ENCODE data around the gene WTIP. TPM values are rescaled to one million over a fixed set of nuclear protein-coding genes. Genes with fewer than 3 reads are reported as not detected.

Gene WTIP
- total and polyA plus RNA-seq, 2 donors from 2014 or later: 15.5 to 22.3 TPM

DNA sequence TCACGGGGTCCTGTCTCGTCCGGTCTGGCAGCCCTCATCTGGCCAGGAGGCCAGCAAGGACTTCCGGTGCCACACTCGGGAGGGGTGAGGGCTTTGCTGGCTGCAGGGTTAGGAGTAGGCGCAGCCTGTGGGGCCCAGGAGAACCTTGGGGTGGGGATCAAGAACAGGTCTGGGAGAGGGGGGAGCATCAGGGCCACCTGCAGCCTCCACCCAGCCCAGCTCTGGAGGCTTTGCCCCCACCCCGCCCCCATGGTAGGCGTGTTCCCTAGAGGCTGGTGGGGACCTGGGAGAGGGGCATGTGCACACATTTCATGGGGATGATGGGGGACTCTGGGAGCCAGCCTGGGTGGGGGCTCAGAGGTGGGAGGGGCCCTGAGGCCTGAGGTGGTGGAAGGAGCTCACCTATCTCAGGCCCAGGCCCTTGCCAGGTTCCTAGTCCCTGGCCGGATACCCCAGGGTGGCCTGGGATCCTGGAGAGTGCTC lies 23.3 kb downstream of the WTIP start:
- TF ChIP-seq, protein P1, sequence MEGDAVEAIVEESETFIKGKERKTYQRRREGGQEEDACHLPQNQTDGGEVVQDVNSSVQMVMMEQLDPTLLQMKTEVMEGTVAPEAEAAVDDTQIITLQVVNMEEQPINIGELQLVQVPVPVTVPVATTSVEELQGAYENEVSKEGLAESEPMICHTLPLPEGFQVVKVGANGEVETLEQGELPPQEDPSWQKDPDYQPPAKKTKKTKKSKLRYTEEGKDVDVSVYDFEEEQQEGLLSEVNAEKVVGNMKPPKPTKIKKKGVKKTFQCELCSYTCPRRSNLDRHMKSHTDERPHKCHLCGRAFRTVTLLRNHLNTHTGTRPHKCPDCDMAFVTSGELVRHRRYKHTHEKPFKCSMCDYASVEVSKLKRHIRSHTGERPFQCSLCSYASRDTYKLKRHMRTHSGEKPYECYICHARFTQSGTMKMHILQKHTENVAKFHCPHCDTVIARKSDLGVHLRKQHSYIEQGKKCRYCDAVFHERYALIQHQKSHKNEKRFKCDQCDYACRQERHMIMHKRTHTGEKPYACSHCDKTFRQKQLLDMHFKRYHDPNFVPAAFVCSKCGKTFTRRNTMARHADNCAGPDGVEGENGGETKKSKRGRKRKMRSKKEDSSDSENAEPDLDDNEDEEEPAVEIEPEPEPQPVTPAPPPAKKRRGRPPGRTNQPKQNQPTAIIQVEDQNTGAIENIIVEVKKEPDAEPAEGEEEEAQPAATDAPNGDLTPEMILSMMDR (IDR thresholded peaks at IDR 0.05; ENCODE audit: borderline replicate concordance, extremely low read depth, insufficient read depth): no peak
- no peak for FAIRE-seq
- intact Hi-C loops (cut with DNase I): no loop called here

DNA sequence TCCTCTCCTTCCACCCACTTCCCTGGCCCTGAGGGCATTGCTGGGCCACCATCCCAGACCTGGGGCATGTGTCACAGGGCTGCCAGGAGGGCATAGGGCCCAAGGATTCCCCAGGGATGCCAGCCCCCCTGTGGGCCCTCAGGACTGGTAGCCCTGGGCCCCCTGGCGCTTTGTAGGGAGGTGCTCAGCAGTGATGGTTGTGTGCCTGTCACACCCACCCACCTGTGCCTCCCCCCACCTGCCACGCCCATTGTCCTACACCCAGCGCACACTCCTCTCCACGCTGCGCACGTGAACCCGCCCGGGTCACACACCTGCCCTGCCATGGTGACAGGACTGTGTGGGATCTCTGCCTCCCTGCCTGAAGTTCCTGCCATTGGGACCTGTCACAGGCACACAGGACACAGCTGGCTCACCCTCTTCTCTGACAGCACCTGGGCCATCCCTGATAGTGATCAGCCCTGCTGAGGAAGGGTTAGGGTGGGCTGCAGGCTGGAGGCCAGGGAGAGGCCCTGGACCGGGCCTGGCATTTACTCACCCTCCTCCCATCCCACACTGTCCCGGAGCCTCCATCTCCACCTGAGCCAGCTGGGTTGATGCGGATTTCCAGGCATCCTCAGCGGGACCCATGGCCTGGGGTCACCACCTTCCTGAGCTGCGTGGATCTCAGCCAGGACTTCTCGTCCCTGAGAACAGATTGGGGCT lies 23.9 kb downstream of the WTIP start:
- Histone ChIP-seq H3K4me3 (ENCODE audit: low read length in 3 of 3) (no peak overlapping the region), H3K9me3 (ENCODE audit: control insufficient read depth in 2 of 3, insufficient read depth in 1 of 3, low read length in 3 of 3) (no peaks in the 10 kb centered on the region), H3K36me3 (ENCODE audit: control insufficient read depth in 2 of 3, insufficient read depth in 3 of 3, low read length in 3 of 3) (no peaks in the 10 kb centered on the region), H3K27ac (ENCODE audit: low read depth in 2 of 2, low read length in 2 of 2) (no peak overlapping the region), H3K9ac (ENCODE audit: low read length in 3 of 3) (no peak overlapping the region), H3K27me3 (ENCODE audit: control insufficient read depth, insufficient read depth, low read length) (no peaks in the 10 kb centered on the region), H3K4me1 (ENCODE audit: control insufficient read depth in 2 of 3, insufficient read depth in 2 of 3, low read depth in 1 of 3, low read length in 3 of 3) (peaks cover 0 to 3% (median 0%) of the 10 kb centered on the region in 3 donors)
- no peak for DNase-seq
- TF ChIP-seq, protein P1 (IDR thresholded peaks at IDR 0.05; ENCODE audit: borderline replicate concordance, extremely low read depth, insufficient read depth): no peak
- intact Hi-C loops (cut with DNase I): no loop called here
- FAIRE-seq: no peak

More for the DNA sequence above, 23.3 kb downstream of the WTIP start:
- DNase-seq: no peak
- Histone ChIP-seq H3K27me3 (ENCODE audit: control insufficient read depth, insufficient read depth, low read length) (no peaks in the 10 kb centered on the region), H3K4me3 (ENCODE audit: low read length in 3 of 3) (no peak overlapping the region), H3K36me3 (ENCODE audit: control insufficient read depth in 2 of 3, insufficient read depth in 3 of 3, low read length in 3 of 3) (no peaks in the 10 kb centered on the region), H3K9me3 (ENCODE audit: control insufficient read depth in 2 of 3, insufficient read depth in 1 of 3, low read length in 3 of 3) (no peaks in the 10 kb centered on the region), H3K9ac (ENCODE audit: low read length in 3 of 3) (no peak overlapping the region), H3K4me1 (ENCODE audit: control insufficient read depth in 2 of 3, insufficient read depth in 2 of 3, low read depth in 1 of 3, low read length in 3 of 3) (peaks cover 0 to 3% (median 0%) of the 10 kb centered on the region in 3 donors), H3K27ac (ENCODE audit: low read depth in 2 of 2, low read length in 2 of 2) (no peak overlapping the region)

DNA sequence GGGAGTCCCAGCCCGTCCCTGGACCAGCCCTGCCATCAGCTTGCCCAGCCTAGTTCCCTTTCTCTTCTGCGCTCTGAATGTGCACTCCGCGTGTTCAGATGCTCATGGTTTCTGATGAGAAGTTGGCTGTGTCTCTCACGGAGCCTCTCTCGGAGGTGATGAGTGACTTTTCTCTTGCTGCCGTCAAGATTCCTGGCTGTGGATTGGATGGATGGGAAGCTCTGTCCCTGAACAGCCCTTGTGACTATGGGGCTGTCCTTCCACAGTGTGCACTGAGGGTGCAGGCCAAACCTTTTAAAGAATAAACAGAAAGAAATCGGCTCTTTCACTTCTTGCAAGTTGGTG lies 24.4 kb downstream of the WTIP start:
- H3K36me3 ChIP-seq (ENCODE audit: control insufficient read depth in 2 of 3, insufficient read depth in 3 of 3, low read length in 3 of 3): no peaks in the 10 kb centered on the region
- H3K9ac ChIP-seq (ENCODE audit: low read length in 3 of 3): no peak overlapping the region
- FAIRE-seq: no peak
- TF ChIP-seq, protein P1 (IDR thresholded peaks at IDR 0.05; ENCODE audit: borderline replicate concordance, extremely low read depth, insufficient read depth): no peak
- H3K4me3 ChIP-seq (ENCODE audit: low read length in 3 of 3): no peak overlapping the region
- no peaks in the 10 kb centered on the region for H3K27me3 ChIP-seq (ENCODE audit: control insufficient read depth, insufficient read depth, low read length)
- intact Hi-C loops (cut with DNase I): no loop called here
- peaks cover 0 to 2% (median 0%) of the 10 kb centered on the region in 3 donors for H3K9me3 ChIP-seq (ENCODE audit: control insufficient read depth in 2 of 3, insufficient read depth in 1 of 3, low read length in 3 of 3)
- no peak for DNase-seq
- peaks cover 0 to 3% (median 0%) of the 10 kb centered on the region in 3 donors for H3K4me1 ChIP-seq (ENCODE audit: control insufficient read depth in 2 of 3, insufficient read depth in 2 of 3, low read depth in 1 of 3, low read length in 3 of 3)
- H3K27ac ChIP-seq (ENCODE audit: low read depth in 2 of 2, low read length in 2 of 2): no peak overlapping the region

Data from kidney (tissue), 14 donors.